HG03196 (cell line): Measurements from ENCODE around the gene ARHGEF3.
A peak's percentile ranks its signal among the peaks of the same experiment; 100 is the strongest.
"Not testable (repeated sequence)": the region's sequence is repeated elsewhere in the genome, so short reads cannot be mapped to it uniquely, and the experiment has no call there.

Source experiments
- ATAC-seq: cut with Tn5 transposase; IDR thresholded peaks from one replicate; pipeline ENCODE4 v1.9.1; 2021; ENCODE audit not compliant: unreplicated experiment

The ARHGEF3 gene

DNA sequence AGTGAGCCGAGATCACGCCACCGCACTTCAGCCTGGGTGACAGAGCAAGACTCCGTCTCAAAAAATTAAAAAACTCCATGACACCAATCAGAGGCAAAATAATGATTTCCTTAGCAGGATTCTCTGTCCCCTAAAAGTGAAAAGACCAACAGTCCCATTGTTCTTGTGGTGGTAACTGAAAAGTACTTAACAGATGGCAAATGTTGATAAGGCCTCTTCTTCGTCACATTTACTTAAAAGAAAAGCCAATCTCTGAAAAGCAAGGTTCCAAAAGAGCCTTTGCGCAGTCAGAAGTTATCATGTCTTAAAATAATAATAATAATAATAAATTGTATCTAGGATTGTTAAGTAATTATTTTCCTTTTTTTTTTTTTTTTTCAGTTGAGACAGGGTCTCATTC is 62.7 kb downstream of the ARHGEF3 start:
- ATAC-seq = no peak

DNA sequence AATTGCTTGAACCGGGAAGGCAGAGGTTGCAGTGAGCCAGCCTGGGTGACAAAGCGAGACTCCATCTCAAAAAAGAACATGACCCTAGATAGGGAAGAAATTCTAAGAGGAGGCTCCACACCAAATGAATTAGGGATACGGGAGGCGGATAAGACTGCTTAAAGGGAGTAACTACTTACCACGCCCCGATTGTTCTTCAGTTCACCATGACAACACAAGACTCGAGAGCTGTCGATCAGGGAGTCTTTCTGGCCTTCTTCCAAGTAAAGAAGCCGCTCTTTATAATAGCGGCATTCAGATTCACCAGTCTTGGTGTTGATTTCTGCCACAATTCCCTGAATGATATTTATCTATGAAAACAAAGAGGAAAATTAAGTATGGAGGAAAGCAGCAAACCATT is 64.7 kb downstream of the ARHGEF3 start:
- ATAC-seq = no peak

DNA sequence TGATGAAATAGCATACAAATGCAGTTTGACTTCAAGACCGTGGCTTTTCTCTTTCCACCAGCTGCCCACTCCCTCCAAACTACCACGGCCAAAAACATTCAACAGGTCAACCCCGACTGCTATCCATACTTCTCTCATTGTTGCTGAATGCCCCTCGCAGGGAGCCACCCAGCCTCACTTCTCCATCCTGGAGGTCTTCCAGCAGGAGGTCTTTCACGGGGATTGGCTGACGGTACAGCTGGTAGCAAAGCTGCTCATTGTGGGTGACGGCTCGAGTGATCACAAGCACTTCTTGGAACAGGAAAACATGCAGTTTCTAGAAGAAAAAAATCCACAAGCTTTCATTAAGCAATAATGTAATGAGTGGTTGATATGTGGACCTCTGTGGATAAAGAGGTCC is 69.6 kb downstream of the ARHGEF3 start:
- no peak for ATAC-seq

DNA sequence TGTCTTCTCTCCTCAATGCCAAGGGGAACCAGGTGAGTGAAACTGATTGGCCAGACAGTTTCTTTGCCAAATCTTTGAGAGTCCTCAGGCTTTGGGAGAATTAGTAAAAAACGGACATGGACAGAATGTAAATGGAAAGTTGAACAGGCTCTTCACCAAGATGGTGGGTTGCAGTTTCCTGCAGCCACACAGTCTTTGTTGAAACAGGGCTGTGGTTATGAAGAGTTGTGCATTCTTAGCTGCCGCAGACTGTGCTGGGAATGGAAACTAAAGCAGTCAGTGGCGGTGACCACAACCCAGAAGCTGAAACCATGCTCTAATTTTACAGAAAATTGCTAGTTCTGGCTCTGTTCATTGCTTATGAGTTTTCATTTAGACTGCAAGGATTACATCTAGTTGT is 76.6 kb downstream of the ARHGEF3 start:
- peak; percentile 95 for ATAC-seq

DNA sequence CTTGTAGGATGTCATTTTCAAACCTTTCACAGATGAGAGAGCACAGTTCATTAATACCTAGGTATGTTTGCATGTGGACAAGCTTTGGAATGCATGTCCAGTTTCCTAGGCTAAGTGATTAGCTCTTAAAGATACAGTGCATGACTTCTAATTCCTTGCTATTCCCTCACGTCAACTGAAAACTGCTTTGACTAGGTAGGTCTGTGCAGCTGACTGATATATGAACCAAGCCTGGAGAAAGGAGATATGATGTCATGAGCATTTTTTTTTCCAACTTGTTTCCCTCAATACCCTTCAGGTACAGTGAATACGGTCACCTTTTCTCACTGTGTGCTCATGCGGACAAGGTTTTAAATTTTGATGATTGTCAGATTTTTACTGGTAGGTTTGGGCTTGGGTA is 77.1 kb downstream of the ARHGEF3 start:
- ATAC-seq = no peak

DNA sequence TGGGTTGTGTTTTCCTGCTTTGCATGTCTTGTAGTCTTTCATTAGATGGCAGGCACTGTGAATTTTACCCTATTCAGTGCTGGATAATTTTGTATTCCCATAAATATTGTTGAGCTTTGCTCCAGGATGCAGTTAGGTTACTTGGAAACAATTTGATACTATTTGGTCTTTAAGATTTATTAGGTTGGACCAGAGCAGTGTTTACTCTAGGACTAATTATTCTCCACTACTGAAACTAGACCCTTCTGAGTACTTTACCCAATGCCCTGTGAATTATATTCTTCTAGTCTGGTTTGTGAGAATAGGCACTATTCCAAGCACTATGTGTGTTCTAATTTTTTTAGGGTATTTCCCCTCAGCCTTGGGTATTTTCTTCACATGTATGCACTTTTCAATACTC is 80.9 kb downstream of the ARHGEF3 start:
- ATAC-seq = no peak

DNA sequence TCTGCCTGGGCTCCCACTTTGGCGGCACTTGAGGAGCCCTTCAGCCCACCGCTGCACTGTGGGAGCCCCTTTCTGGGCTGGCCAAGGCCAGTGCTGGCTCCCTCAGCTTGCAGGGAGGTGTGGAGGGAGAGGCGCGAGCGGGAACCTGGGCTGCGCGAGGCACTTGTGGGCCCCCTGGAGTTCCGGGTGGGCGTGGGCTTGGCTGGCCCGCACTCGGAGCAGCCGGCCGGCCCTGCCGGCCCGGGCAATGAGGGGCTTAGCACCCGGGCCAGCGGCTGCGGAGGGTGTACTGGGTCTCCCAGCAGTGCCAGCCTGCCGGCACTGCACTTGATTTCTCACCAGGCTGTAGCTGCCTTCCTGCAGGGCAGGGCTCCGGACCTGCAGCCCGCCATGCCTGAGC is 82.9 kb downstream of the ARHGEF3 start:
- ATAC-seq = not testable (repeated sequence)

DNA sequence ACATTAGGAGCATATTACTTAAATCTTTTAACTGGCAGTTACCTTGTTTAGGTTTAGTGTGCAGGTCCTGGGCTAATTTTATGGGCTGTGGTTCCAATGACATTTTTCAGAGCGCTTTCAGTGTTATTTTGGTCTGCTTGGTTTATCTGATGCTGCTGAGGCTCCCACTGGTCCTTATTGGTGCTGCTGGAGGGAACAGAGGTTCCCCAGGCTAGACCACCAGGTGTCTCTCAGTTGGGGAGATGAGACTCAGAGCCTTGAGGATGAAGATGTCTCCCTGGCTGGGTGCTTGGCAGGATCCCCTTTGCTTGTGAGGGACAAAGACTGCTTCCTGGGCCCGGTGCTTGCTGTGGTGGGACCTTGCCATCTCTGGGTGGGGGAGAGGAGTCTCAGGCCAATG is 90.4 kb downstream of the ARHGEF3 start:
- ATAC-seq = no peak

DNA sequence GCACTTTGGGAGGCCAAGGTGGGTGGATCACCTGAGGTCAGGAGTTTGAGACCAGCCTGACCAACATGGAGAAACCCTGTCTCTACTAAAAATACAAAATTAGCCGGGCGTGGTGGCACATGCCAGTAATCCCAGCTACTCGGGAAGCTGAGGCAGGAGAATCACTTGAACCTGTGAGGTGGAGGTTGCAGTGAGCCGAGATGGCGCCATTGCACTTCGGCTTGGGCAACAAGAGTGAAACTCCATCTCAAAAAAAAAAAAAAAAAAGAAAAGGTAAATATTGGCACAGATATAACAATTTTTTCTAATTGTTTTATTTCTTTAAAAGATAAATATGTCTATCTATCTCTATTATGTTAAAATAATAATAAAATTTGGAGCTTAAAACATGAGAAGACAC is 94.3 kb downstream of the ARHGEF3 start:
- ATAC-seq = not testable (repeated sequence)

DNA sequence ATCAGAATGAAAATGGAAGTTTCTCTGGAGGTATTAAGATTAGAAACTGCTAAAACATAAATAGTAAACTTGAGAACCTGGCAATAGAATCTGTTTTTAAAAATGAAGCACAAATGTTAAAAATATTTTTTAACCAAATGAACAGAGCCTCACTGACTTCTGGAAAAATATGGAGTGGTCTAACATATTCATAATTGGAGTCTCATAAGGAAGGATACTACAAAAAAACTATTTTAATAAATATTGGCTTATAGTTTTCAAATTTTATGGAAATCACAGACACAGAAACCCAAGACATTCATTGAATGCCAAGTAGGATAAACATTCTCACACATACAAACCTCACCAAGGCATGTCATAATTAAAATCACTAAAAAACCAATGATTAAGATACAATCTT is 95.1 kb downstream of the ARHGEF3 start:
- no peak for ATAC-seq

DNA sequence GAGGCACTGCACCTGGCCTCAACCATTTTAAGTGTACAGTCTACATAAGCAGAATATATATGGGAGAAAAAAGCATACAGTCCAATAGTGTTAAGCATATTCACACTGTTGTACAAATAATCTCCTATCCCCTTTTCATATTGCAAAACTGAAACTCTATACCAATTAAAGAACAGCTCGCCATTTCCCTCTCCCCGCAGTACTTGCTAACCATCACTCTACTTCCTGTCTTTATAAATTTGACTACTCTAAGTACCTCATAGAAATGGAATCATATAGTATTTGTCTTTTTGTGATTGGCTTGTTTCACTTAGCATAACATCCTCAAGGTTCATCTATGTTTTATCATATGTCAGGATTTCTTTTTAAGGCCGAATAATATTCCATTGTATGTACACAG is 97.0 kb downstream of the ARHGEF3 start:
- no peak for ATAC-seq

DNA sequence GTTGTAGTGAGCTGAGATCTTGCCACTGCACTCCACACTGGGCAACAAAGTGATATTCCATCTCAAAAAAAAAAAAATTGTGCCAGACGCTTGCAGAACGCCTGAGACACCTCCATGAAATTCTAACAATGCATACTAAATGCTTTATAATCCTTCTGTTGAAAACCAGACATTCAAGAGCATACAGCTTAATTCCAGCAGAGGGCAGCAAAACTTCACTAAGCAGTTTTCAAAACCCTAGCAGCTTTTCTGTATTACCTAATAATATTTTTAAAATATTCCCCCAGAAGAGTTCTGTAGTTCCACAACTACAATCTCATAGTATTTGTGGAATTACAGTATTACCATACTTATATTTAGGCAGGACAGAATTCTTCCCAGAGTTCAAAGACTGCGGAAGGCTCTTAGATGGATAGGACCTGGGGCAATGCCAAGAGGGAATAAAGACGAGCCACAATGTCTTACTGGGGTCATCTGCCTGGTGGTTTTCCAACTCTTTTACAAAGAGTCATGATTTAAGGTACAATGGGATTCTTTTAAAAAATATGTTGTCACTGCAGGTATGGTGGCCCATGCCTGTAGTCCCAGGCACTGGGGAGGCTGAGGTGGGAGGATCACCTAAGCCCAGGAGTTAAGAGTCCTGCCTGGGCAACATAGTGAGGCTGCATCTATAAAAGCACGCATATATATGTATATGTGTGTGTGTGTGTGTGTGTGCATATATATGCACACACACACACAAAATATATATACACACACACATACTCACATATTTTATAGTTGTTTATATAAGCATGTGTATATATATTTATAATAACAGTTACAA is 99.0 kb downstream of the ARHGEF3 start:
- no peak for ATAC-seq

DNA sequence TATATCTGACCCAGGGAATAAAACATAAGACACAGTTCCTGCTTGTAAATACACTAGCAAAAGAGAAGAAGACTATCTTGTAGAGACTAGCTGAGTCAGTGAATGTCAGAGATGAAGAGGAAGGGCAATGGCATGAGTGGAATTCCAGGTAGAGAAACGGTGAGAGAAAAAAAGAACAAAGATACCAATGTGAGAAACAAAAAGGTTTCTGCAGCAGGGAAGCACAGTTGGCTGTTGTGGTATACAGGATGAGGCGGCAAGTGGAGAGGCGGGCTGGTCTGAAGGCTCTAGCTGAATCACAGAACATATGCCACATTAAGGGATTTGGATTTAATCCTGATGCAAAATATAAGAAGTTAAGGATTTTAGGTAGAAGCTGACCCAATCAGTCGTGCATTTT is 101.6 kb downstream of the ARHGEF3 start:
- ATAC-seq = no peak

DNA sequence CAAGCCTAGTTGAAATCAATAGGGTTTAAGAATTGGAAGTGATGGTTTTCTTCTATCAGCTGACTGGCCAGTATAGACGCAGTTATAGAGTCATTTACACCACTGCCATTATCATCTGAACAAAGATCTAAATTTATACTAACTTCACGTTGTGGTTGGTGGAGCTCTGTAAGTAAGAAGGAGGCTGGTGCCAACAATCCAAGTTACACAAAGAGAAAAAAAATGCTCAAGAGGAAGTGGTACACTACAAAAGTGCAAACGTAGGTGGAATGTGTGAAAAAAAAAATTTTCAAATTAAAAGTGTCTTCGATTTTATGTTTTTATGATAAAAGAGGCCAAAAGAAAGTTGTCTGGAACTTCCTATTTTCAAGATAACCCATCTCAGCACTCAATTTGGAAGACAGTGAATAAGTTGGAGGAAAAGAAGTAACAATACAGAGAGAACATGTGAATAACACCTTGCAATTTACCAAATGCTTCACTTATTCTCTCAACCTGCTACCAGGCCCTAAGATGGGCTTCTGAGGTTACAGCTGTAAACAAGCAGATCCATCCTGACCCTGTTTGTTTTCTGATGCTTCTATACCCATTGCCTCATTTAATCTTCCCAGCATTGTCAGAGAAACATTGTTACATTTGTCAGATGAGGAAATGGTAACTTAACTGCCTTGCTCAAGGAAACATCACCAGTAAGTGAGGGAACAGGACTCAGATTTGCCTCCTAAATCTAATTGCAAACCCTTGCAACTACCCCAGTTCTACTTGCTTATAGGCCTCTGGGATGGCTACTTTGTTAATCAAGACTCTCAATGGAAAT is 106.7 kb downstream of the ARHGEF3 start:
- no peak for ATAC-seq

DNA sequence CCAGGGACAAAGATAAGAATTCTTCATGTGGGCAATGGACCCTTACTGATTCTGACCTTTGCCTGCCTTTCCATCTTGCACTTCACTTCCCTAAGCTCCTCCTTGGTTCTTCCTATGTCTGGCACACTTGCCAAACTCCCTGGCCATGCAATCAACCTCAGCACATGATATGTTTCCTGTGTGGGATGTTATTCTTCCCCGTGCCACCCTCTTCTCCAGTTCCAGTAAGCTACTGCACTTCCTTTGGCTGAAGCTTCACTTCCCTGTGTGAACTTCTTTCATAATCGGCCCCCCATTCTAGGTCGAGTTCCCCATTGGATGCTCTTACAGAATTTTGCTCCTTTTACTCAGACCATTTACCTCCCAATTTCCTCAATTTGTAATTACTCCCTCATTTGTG is 108.0 kb downstream of the ARHGEF3 start:
- ATAC-seq = no peak

DNA sequence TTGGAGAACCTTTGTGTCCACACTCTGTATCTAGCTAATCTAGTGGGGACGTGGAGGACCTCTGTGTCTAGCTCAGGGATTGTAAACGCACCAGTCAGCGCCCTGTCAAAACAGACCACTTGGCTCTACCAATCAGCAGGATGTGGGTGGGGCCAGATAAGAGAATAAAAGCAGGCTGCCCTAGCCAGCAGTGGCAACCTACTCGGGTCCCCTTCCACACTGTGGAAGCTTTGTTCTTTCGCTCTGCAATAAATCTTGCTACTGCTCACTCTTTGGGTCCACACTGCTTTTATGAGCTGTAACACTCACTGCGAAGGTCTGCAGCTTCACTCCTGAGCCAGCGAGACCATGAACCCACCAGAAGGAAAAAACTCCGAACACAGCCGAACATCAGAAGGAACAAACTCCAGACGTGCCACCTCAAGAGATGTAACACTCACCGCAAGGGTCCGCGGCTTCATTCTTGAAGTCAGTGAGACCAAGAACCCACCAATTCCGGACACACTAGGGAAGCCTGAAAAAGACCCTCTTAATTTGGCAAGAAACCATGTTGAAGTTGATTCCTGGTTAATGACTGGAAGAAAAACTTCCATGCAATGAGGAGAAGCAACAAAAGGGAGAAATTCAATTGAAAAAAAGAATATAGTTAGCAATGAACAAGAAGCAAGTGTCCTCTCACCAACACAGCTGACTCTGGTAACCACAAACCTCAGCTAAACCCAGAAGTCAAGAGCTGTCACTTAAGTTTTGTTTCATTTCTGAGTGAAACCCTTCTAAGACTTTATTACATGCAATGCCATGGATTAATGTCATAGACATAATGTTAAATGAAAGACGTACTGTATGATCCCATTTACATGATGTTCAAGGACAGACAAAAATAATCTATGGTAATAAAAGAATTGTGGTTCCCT is 109.0 kb downstream of the ARHGEF3 start:
- not testable (repeated sequence) for ATAC-seq

DNA sequence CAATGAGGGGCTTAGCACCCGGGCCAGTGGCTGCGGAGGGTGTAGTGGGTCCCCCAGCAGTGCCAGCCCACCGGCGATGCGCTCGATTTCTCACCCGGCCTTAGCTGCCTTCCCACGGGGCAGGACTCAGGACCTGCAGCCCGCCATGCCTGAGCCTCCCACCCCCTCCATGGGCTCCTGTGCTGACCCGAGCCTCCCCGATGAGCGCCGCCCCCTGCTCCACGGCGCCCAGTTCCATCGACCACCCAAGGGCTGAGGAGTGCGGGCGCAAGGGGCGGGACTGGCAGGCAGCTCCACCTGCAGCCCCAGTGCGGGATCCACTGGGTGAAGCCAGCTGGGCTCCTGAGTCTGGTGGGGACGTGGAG is 109.8 kb downstream of the ARHGEF3 start:
- not testable (repeated sequence) for ATAC-seq

DNA sequence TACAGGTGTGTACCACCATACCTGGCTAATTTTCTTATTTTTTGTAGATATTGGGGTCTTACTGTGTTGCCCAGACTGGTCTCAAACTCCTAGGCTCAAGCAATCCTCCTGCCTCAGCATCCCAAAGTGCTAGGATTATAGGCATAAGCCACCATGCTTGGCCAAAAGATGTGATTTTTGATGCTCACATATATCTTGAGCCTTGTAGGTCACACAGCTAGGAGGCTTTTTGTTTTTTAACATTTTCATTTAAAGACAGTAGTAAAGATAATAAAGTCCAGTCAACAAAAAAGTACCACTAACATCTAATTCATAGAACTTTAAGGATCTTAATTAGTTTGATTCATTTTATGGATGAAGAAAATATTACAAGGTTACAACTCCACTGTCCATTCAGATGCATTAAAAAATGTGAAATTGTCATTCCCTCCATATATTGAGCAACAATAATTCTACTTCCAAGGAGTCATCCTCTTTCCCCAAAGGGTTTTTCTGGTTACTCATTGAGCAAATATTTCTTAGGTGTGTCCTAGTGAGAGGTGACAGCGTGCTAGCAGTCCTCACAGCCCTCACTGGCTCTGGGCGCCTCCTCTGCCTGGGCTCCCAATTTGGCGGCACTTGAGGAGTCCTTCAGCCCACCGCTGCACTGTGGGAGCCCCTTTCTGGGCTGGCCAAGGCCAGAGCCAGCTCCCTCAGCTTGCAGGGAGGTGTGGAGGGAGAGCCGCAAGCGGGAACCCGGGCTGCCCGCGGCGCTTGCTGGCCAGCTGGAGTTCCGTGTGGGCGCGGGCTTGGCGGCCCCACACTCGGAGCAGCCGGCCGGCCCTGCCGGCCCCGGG is 110.4 kb downstream of the ARHGEF3 start:
- ATAC-seq = no peak

DNA sequence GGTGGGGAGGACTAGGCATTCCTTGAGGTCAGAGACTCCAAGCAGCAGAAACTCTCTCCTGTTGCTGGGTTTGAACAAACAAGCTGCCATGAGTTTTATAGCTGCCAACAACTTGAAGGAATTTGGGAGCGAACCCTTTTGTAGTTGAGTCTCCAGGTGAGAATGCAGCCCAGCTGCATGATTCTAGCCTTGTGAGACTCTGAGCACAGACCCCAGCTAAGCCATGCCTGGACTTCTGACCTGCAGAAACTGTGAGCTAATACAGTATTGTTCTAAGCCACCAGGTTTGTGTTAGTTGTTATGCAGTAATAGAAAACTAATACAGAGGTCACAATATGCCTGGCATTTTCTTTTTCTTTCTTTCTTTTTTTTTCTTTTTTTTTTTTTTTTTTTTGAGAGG is 112.4 kb downstream of the ARHGEF3 start:
- no peak for ATAC-seq

DNA sequence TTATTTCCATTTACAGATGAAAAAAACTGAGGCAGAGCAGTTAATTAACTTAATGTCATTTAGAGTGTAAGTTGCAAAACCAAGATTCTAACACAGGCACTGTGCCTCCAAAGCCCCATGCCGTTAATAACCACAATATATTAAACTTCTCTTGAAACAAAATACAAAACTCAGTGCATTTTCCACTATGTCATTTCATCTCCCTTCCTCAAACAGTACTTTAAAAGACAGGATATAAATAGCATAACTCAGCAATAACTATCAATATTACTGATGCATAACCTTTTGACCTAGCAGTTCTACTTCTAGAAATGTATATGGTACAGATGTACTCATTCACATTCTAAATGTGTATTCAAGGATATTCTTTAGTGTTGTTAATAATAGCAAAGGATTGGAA is 113.6 kb downstream of the ARHGEF3 start:
- ATAC-seq = no peak
